Right lobe of liver (tissue), 6 donors: ENCODE data around the gene SGO2. TPM values are rescaled to one million over a fixed set of nuclear protein-coding genes. Genes with fewer than 3 reads are reported as not detected.

Experiments
- ATAC-seq, 4 donors: fragments of 200-7000 bp; cut with Tn5 transposase; one replicate each; pipeline ENCODE4 v1.9.1; 2020; ENCODE audit warnings: mild to moderate bottlenecking in 4 of 4, moderate library complexity in 4 of 4
- DNase-seq, 3 donors: peaks; one replicate each; pipeline ENCODE4 v3.0.0-alpha.2; 2020
- H3K27ac ChIP-seq, 3 donors: fragments of 200-600 bp; one replicate each; pipeline ENCODE4 v1.8.0; 2022
- H3K27me3 ChIP-seq, 2 donors: fragments of 200-600 bp; one replicate each; pipeline ENCODE4 v1.8.0; 2022
- H3K36me3 ChIP-seq, 4 donors: fragments of 200-600 bp; sonication (generic) in 1 of 4; one replicate each; pipeline versions ENCODE4 v1.5.1 to v1.8.0; 2017 to 2022; ENCODE audit warnings: control low read depth in 1 of 4
- H3K4me1 ChIP-seq, 4 donors: fragments of 200-600 bp; sonication (generic) in 1 of 4; one replicate each; pipeline versions ENCODE4 v1.5.1 to v1.8.0; 2017 to 2022; ENCODE audit warnings: control low read depth in 1 of 4
- H3K4me3 ChIP-seq, 3 donors: fragments of 200-600 bp; one replicate each; pipeline ENCODE4 v1.8.0; 2022
- H3K9me3 ChIP-seq, 4 donors: fragments of 200-600 bp; sonication (generic) in 1 of 4; one replicate each; pipeline versions ENCODE4 v1.5.1 to v1.8.0; 2017 to 2022; ENCODE audit warnings: control low read depth in 1 of 4
- CTCF ChIP-seq, 4 donors: fragments of 200-600 bp in 3 of 4; fragments of 450-650 bp in 1 of 4; IDR thresholded peaks; one replicate each; pipeline versions ENCODE4 v1.5.1 to v1.8.0; 2016 to 2022; ENCODE audit warnings: antibody characterized with exemption in 4 of 4, mild to moderate bottlenecking in 2 of 4
- POLR2A ChIP-seq: fragments of 450-650 bp; IDR thresholded peaks from one replicate; pipeline ENCODE4 v1.6.1; 2017; ENCODE audit warnings: antibody characterized with exemption, mild to moderate bottlenecking
- WGBS: methylation state at CpG from one replicate; pipeline ENCODE4 v1.1.6; 2018; ENCODE audit warnings: low coverage, low lambda C conversion rate; ENCODE audit not compliant: insufficient coverage; ENCODE audit errors: missing lambda C conversion rate; 5-methylcytosine and 5-hydroxymethylcytosine counted together
- intact Hi-C, 2 donors: fragments of 100-400 bp; cut with DNase I; formaldehyde crosslinking; loops; one replicate each; pipeline versions ENCODE4 v1.11.2 to v1.14.1; 2022
- total RNA-seq, 6 experiments: library from RNA; depleted of rRNA in 2 of 6; stranded (reverse); fragments of >200 nt in 2 of 6; fragmentation: NEBNext Ultra II Directional in 3 of 6; extraction: Animal tissue kit (Norgen Biotek cat#: 25700) in 3 of 6; gene quantifications; one replicate each; pipeline versions ENCODE4 v1.1.0 to v1.2.4, GENCODE V29; 2016 to 2023
- donor health status: DM: no; HTN: yes; CAD: no.
- donor health status: DM: no; HTN: no; CAD: no.
- donor health status: DM: no; HTN: no; CAD: no.
- donor health status: DM: no; HTN: yes; CAD: no.
- donor health status: DM: no; HTN: yes; CAD: no.

The SGO2 gene
- total RNA-seq, 6 experiments from 2014 or later = 0.37 to 1.8 (median 0.92) TPM

GRCh38 chr2:200498402-200499162 lies 27.4 kb upstream of the SGO2 start:
- no peak for DNase-seq
- Histone ChIP-seq H3K27me3 (no peaks in the 10 kb centered on the region), H3K4me1 (no peaks in the 10 kb centered on the region), H3K9me3 (no peaks in the 10 kb centered on the region), H3K36me3 (peaks cover 0 to 18% (median 6%) of the 10 kb centered on the region in 4 donors), H3K27ac (no peak overlapping the region), H3K4me3 (no peak overlapping the region)
- 96% methylated on average over 2 of the region's 2 CpGs for WGBS
- TF ChIP-seq POLR2A (no peak), CTCF (IDR thresholded peaks at IDR 0.05) (no peak)
- intact Hi-C loops = no loop called here
- ATAC-seq = no peak

GRCh38 chr2:200502196-200502595 lies 23.8 kb upstream of the SGO2 start:
- 98% methylated on average over 5 of the region's 5 CpGs for WGBS
- intact Hi-C loops = no loop called here

GRCh38 chr2:200506679-200507078 lies 19.3 kb upstream of the SGO2 start:
- Histone ChIP-seq H3K27me3 (no peaks in the 10 kb centered on the region), H3K9me3 (no peaks in the 10 kb centered on the region), H3K27ac (no peak overlapping the region), H3K4me1 (no peaks in the 10 kb centered on the region), H3K4me3 (no peak overlapping the region), H3K36me3 (no peaks in the 10 kb centered on the region)
- WGBS = 79% methylated on average over 9 of the region's 9 CpGs
- ATAC-seq = no peak
- TF ChIP-seq POLR2A = no peak
- TF ChIP-seq CTCF (IDR thresholded peaks at IDR 0.05) = no peak
- intact Hi-C loops = no loop called here
- no peak for DNase-seq

More at GRCh38 chr2:200502196-200502595, 23.8 kb upstream of the SGO2 start:
- no peak for DNase-seq
- no peaks in the 10 kb centered on the region for H3K27me3 ChIP-seq
- H3K9me3 ChIP-seq = no peaks in the 10 kb centered on the region
- peaks cover 0 to 13% (median 6%) of the 10 kb centered on the region in 4 donors for H3K36me3 ChIP-seq
- no peak for ATAC-seq
- no peaks in the 10 kb centered on the region for H3K4me1 ChIP-seq
- no peak overlapping the region for H3K4me3 ChIP-seq
- no peak overlapping the region for H3K27ac ChIP-seq
- TF ChIP-seq POLR2A = no peak
- TF ChIP-seq CTCF (IDR thresholded peaks at IDR 0.05) = no peak

- H3K9me3 ChIP-seq = no peaks in the 10 kb centered on the region
- no peak for TF ChIP-seq POLR2A
- TF ChIP-seq CTCF (IDR thresholded peaks at IDR 0.05) = no peak
- no peak overlapping the region for H3K4me3 ChIP-seq
- no peaks in the 10 kb centered on the region for H3K36me3 ChIP-seq
- DNase-seq = no peak
- H3K27ac ChIP-seq = no peak overlapping the region
- no peaks in the 10 kb centered on the region for H3K4me1 ChIP-seq
- WGBS = 49% methylated on average over 2 of the region's 2 CpGs
- no peak for ATAC-seq
- no peaks in the 10 kb centered on the region for H3K27me3 ChIP-seq
- intact Hi-C loops = no loop called here
These were observed 18.8 kb upstream of the SGO2 start for GRCh38 chr2:200507179-200507578.
